DOHH2 (cell line): Measurements from ENCODE around the gene LEKR1.

Experiments used
- H3F3A ChIP-seq: fragments of 200-600 bp; sonication (generic), shearing (Covaris generic); 2 replicates; pipeline ENCODE4 v1.6.0; 2016; ENCODE audit warnings: antibody characterized with exemption, mild to moderate bottlenecking; ENCODE audit not compliant: control insufficient read depth, insufficient read depth
- H3K27ac ChIP-seq: fragments of 200-600 bp; sonication (generic); 2 replicates; pipeline ENCODE4 v1.5.1; 2014; ENCODE audit warnings: low read depth, mild to moderate bottlenecking, low read length, moderate library complexity
- H3K27me3 ChIP-seq: fragments of 200-600 bp; sonication (generic); 2 replicates; pipeline ENCODE4 v1.6.1; 2014; ENCODE audit warnings: mild to moderate bottlenecking, low read length, mixed read lengths; ENCODE audit not compliant: control insufficient read depth
- H3K36me3 ChIP-seq: fragments of 200-600 bp; sonication (generic); 2 replicates; pipeline ENCODE4 v1.6.1; 2014; ENCODE audit warnings: mild to moderate bottlenecking, low read length, moderate library complexity, mixed read lengths; ENCODE audit not compliant: control insufficient read depth
- H3K4me1 ChIP-seq: fragments of 200-600 bp; sonication (generic); 2 replicates; pipeline ENCODE4 v1.6.1; 2014; ENCODE audit warnings: mild to moderate bottlenecking, low read length, mixed read lengths; ENCODE audit not compliant: control insufficient read depth
- H3K4me2 ChIP-seq: fragments of 200-600 bp; sonication (generic); 2 replicates; pipeline ENCODE4 v1.6.0; 2014; ENCODE audit warnings: mild to moderate bottlenecking, low read length, moderate library complexity
- H3K4me3 ChIP-seq: fragments of 200-600 bp; sonication (generic); 2 replicates; pipeline ENCODE4 v1.5.1; 2014; ENCODE audit warnings: mild to moderate bottlenecking, low read length, mixed read lengths
- H3K79me2 ChIP-seq: fragments of 200-600 bp; sonication (generic); 2 replicates; pipeline ENCODE4 v1.6.1; 2014; ENCODE audit warnings: mild to moderate bottlenecking, low read length, mixed read lengths; ENCODE audit not compliant: control insufficient read depth
- H3K9me2 ChIP-seq: fragments of 200-600 bp; sonication (generic); replicated peaks from 2 replicates; pipeline ENCODE4 v1.6.1; 2014; ENCODE audit warnings: mild to moderate bottlenecking, low read length, mixed read lengths; ENCODE audit not compliant: control insufficient read depth
- H3K9me3 ChIP-seq: fragments of 200-600 bp; sonication (generic); 2 replicates; pipeline ENCODE4 v1.6.1; 2014; ENCODE audit warnings: antibody characterized with exemption, low read length, mixed read lengths; ENCODE audit not compliant: control insufficient read depth, insufficient read depth
- H4K20me1 ChIP-seq: fragments of 200-600 bp; sonication (generic); 2 replicates; pipeline ENCODE4 v1.6.0; 2014; ENCODE audit warnings: low read depth, mild to moderate bottlenecking, antibody characterized with exemption, low read length, moderate library complexity; ENCODE audit not compliant: control insufficient read depth, insufficient read depth
- CTCF ChIP-seq: fragments of 200-600 bp; sonication (generic); IDR thresholded peaks from one replicate; pipeline ENCODE4 v1.5.1; 2014; ENCODE audit warnings: antibody characterized with exemption, mild to moderate bottlenecking, low read depth, low read length; ENCODE audit not compliant: poor library complexity, severe bottlenecking
- EZH2phosphoT487 ChIP-seq: fragments of 200-600 bp; sonication (generic); IDR thresholded peaks from 2 replicates; pipeline ENCODE4 v1.6.1; 2017; ENCODE audit warnings: borderline replicate concordance, mild to moderate bottlenecking, antibody characterized with exemption, low read length, moderate library complexity, mixed read lengths

Gene LEKR1

GRCh38 chr3:157001221-157001957, 175.2 kb downstream of the LEKR1 start:
- Histone ChIP-seq H3K4me2 (no peak overlapping the region), H3K79me2 (no peaks in the 10 kb centered on the region), H3K27me3 (no peaks in the 10 kb centered on the region), H3K36me3 (no peaks in the 10 kb centered on the region), H3K4me3 (no peak overlapping the region), H3K9me2 (no peaks in the 10 kb centered on the region), H4K20me1 (no peaks in the 10 kb centered on the region), H3K9me3 (no peaks in the 10 kb centered on the region), H3K27ac (no peak overlapping the region), H3F3A (no peaks in the 10 kb centered on the region), H3K4me1 (no peaks in the 10 kb centered on the region)
- TF ChIP-seq CTCF = no peak

GRCh38 chr3:157021679-157022078, 195.5 kb downstream of the LEKR1 start:
- peaks cover 3% of the 10 kb centered on the region; the same call in 1 of the 2 replicates for H3F3A ChIP-seq
- no peaks in the 10 kb centered on the region for H4K20me1 ChIP-seq
- no peaks in the 10 kb centered on the region for H3K36me3 ChIP-seq
- H3K4me3 ChIP-seq = no peak overlapping the region
- peaks cover 2% of the 10 kb centered on the region; the same call in 1 of the 2 replicates for H3K4me1 ChIP-seq
- TF ChIP-seq EZH2phosphoT487 = no peak
- no peak for TF ChIP-seq CTCF
- H3K27me3 ChIP-seq = no peaks in the 10 kb centered on the region
- H3K9me3 ChIP-seq = no peaks in the 10 kb centered on the region
- no peaks in the 10 kb centered on the region for H3K79me2 ChIP-seq
- no peak overlapping the region for H3K27ac ChIP-seq
- H3K4me2 ChIP-seq = no peak overlapping the region
- H3K9me2 ChIP-seq = no peaks in the 10 kb centered on the region

- Histone ChIP-seq H3K27me3 (no peaks in the 10 kb centered on the region), H3K9me3 (no peaks in the 10 kb centered on the region), H3K4me1 (peaks cover 6% of the 10 kb centered on the region), H3K36me3 (no peaks in the 10 kb centered on the region), H3F3A (peaks cover 3% of the 10 kb centered on the region; the same call in 1 of the 2 replicates), H3K4me2 (no peak overlapping the region), H3K27ac (no peak overlapping the region), H3K79me2 (no peaks in the 10 kb centered on the region), H3K9me2 (no peaks in the 10 kb centered on the region), H4K20me1 (no peaks in the 10 kb centered on the region), H3K4me3 (no peak overlapping the region)
- TF ChIP-seq EZH2phosphoT487 (no peak), CTCF (no peak)
Observed at GRCh38 chr3:157023226-157023625, 197.1 kb downstream of the LEKR1 start.
